ENCODE measurements around the gene PBX1. TPM values are rescaled to one million over a fixed set of nuclear protein-coding genes. Genes with fewer than 3 reads are reported as not detected.

The PBX1 gene
- total RNA-seq, 1 donor from 2014 or later = 719 TPM

DNA sequence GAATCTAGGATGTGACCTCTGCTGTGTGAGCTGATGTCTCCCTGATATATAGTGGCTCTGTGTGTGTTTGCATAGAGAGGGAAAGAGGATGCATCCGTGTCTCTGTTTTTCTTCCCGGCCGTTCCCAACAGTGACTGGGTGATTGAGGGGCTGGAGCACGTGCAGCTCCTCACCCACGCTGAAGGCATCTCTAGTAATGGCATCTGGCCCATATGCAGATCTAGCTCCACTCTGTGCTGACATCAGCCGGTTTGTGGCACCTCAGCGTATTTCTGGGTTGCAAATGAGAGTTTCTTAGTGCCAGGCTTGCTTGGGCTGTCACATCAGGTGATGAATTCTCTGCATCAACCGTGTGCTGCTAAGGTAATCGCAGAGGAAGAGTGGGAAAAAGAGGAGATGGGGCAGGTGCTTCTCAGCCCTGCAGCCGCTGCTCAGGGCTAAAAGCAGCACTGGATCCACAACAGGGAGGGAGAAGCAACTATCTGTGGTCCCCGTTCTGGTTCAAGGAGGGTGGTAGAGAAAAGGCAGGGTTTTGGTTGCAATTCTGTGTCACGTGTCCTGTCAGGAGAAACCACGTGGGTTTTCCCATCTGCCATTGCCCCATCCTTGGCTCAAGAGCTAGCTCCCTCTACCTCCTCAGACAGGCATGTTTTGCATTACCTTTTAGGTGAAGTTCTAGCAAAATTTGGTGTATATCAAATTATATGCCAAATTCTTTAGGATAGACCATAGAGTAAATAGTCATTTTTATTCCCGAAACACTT is 282.9 kb downstream of the PBX1 start:
- TF ChIP-seq, protein P1, sequence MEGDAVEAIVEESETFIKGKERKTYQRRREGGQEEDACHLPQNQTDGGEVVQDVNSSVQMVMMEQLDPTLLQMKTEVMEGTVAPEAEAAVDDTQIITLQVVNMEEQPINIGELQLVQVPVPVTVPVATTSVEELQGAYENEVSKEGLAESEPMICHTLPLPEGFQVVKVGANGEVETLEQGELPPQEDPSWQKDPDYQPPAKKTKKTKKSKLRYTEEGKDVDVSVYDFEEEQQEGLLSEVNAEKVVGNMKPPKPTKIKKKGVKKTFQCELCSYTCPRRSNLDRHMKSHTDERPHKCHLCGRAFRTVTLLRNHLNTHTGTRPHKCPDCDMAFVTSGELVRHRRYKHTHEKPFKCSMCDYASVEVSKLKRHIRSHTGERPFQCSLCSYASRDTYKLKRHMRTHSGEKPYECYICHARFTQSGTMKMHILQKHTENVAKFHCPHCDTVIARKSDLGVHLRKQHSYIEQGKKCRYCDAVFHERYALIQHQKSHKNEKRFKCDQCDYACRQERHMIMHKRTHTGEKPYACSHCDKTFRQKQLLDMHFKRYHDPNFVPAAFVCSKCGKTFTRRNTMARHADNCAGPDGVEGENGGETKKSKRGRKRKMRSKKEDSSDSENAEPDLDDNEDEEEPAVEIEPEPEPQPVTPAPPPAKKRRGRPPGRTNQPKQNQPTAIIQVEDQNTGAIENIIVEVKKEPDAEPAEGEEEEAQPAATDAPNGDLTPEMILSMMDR (IDR thresholded peaks at IDR 0.05; ENCODE audit: unreplicated experiment) = no peak
- Mint-ChIP-seq H3K4me3 (no peak overlapping the region), H3K36me3 (peaks cover 40% of the 10 kb centered on the region), H3K9me3 (no peaks in the 10 kb centered on the region), H3K27me3 (ENCODE audit: low read depth) (no peaks in the 10 kb centered on the region), H3K27ac (peak overlapping the region; percentile 33), H3K4me1 (peaks cover 35% of the 10 kb centered on the region)
- DNase-seq (ENCODE audit: low spot score in 2 of 2, unreplicated experiment in 2 of 2) = no peak

DNA sequence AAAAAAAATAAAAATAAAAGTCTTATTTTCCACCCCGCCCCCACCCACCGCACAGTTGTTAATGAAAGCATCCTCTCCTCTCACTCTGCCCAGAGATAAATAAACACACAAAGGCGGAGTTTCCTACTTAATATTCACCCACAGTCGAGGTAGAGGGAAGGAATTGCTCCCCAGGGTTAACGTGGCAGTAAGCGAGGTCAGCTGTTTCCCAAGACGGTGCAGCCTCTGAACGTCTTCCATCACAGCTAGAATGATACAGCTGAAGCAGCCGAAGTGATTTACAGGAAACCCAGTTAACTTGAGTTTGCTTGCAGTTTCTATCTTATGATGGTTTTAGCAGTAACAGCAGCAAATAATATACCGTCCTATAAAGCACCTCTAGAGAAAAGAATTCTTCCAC is 283.9 kb downstream of the PBX1 start:
- H3K4me1 Mint-ChIP-seq = peaks cover 33% of the 10 kb centered on the region

DNA sequence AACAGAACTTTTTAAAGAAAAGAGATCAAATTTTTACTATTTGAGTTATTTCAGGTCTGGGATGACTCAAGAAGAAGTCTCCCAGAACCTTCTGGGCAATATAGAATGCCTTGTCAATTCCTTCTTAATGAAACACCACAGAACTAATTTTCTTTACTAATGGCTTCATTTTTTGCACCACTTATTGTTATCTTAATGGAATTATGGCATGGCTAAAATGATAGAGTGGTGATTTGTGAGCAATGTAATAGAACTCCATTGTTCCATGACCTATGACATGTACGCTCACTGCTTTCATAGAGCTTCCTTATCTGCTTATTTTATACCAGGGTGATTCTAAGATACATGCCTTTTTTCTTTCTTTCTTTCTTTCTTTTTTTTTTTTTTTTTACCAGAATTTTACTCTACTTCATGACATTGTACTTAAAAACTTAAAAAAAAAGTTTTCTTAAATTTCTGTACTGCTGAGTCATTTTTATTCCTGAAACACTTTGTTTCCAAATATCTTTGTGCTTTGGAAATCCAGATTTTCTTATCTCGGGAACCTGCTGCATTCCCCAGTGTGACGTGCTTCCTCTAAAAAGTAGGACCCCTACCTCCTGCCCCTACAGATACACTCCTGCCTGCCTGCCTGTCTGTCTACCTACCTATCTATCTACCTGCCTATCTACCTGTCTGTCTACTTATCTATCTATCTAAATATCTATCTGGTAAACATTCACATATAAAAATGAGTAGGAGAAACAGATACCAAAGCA is 284.9 kb downstream of the PBX1 start:
- peaks cover 49% of the 10 kb centered on the region for H3K36me3 Mint-ChIP-seq
- no peaks in the 10 kb centered on the region for H3K9me3 Mint-ChIP-seq
- no peaks in the 10 kb centered on the region for H3K27me3 Mint-ChIP-seq (ENCODE audit: low read depth)
- TF ChIP-seq, protein P1 (IDR thresholded peaks at IDR 0.05; ENCODE audit: unreplicated experiment) = no peak
- H3K27ac Mint-ChIP-seq = peak overlapping the region; percentile 91
- H3K4me3 Mint-ChIP-seq = no peak overlapping the region
- peaks cover 34% of the 10 kb centered on the region for H3K4me1 Mint-ChIP-seq
- DNase-seq (ENCODE audit: low spot score in 2 of 2, unreplicated experiment in 2 of 2) = no peak

More for the DNA sequence above, 283.9 kb downstream of the PBX1 start:
- Mint-ChIP-seq H3K27ac (peak overlapping the region; percentile 91), H3K9me3 (no peaks in the 10 kb centered on the region), H3K36me3 (peaks cover 43% of the 10 kb centered on the region), H3K4me3 (no peak overlapping the region), H3K27me3 (ENCODE audit: low read depth) (no peaks in the 10 kb centered on the region)
- DNase-seq (ENCODE audit: low spot score in 2 of 2, unreplicated experiment in 2 of 2) = no peak
- TF ChIP-seq, protein P1 (IDR thresholded peaks at IDR 0.05; ENCODE audit: unreplicated experiment) = no peak

DNA sequence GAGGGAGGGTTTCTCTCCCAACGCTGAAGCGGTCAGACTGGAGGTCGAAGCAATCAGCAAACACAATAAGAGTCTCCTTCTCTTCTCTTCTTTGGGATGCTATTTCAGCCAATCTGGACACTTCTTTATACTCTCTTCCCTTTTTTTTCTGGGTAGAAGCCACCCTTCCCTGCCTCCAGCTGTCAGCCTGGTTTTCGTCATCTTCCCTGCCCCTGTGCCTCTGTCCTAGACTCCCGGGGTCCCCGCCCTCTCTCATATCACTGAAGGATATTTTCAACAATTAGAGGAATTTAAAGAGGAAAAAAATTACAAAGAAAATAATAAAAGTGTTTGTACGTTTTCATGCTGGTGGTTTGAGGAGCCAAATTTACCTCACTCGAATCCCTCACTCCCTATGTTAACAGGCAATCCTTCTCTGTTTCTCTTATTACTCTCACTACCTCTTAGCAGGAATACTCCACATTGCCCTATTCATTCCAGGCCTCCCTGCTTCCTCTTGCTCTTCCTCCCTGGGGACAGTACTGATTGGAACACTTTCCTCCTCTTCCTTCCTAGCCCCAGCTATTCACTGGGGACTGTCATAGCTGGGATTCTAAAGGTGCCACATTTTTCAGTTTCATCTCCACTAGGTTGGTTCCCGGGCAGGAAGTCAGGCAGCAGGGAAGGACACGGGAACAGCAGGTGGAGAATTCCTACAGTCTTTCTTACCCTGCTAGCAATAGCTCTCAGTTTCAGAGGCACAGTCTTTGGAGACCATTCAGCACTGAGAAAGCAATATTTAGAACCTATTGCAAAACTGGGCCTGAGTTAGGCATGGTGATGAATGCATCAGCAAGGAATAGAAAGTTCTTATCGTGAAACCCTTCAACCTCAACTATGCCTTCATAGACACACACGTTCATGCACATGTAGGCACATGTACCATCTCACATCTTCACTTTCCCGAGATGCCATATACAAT is 288.0 kb downstream of the PBX1 start:
- peaks cover 55% of the 10 kb centered on the region for H3K36me3 Mint-ChIP-seq
- peak overlapping the region; percentile 48 for H3K27ac Mint-ChIP-seq
- DNase-seq (ENCODE audit: low spot score in 2 of 2, unreplicated experiment in 2 of 2) = no peak
- peaks cover 25% of the 10 kb centered on the region for H3K4me1 Mint-ChIP-seq
- TF ChIP-seq, protein P1 (IDR thresholded peaks at IDR 0.05; ENCODE audit: unreplicated experiment) = no peak
- no peaks in the 10 kb centered on the region for H3K9me3 Mint-ChIP-seq
- H3K4me3 Mint-ChIP-seq = no peak overlapping the region
- H3K27me3 Mint-ChIP-seq (ENCODE audit: low read depth) = no peaks in the 10 kb centered on the region

DNA sequence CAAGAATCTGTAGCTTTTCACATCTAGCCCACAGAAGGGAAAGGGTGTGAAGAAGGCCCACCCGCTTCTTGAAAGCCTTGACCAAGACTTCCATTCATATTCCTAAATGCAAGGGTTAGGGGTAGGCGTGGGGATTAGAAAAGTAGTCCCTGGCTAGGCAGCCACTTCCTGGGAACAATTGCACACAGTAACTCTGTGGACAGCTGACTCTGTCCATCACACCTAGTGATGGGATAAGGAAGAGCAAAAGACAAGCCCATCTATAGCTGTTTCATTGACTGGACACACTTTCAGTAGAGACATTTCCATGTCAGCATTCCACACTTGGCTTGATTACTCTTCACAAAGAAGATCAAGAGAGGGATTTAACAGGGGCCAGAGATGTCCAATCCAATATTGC is 294.2 kb downstream of the PBX1 start:
- Mint-ChIP-seq H3K9me3 (no peaks in the 10 kb centered on the region), H3K4me1 (peaks cover 41% of the 10 kb centered on the region), H3K4me3 (no peak overlapping the region), H3K27ac (no peak overlapping the region), H3K36me3 (peaks cover 30% of the 10 kb centered on the region), H3K27me3 (ENCODE audit: low read depth) (no peaks in the 10 kb centered on the region)
- no peak for DNase-seq (ENCODE audit: low spot score in 2 of 2, unreplicated experiment in 2 of 2)
- TF ChIP-seq, protein P1 (IDR thresholded peaks at IDR 0.05; ENCODE audit: unreplicated experiment) = no peak
